Measurements from ENCODE around the gene KIF5A.

The KIF5A gene

GRCh38 chr12:57576613-57577160 lies 26.8 kb downstream of the KIF5A start:
- TF ChIP-seq CTCF (conservative IDR thresholded peaks at IDR 0.05; ENCODE audit: low read length) (no peak), EZH2phosphoT487 (IDR thresholded peaks at IDR 0.05; ENCODE audit: borderline replicate concordance) (no peak)
- Histone ChIP-seq H3K27me3 (ENCODE audit: insufficient read depth, low read length, poor library complexity, severe bottlenecking) (no peaks in the 10 kb centered on the region), H3K9ac (ENCODE audit: low read depth, low read length, poor library complexity, severe bottlenecking) (no peak overlapping the region), H3K4me2 (ENCODE audit: low read depth, low read length, poor library complexity, severe bottlenecking) (no peak overlapping the region), H3K4me1 (ENCODE audit: insufficient read depth, low read length, poor library complexity, severe bottlenecking) (peaks cover 5% of the 10 kb centered on the region), H3F3A (ENCODE audit: low read depth) (no peaks in the 10 kb centered on the region), H3K9me3 (ENCODE audit: insufficient read depth, low read depth, low read length) (no peaks in the 10 kb centered on the region), H3K36me3 (ENCODE audit: insufficient read depth, low read length) (no peaks in the 10 kb centered on the region), H2AFZ (ENCODE audit: low read length) (no peak overlapping the region), H3K4me3 (ENCODE audit: low read length, poor library complexity, severe bottlenecking) (no peak overlapping the region), H3K79me2 (ENCODE audit: insufficient read depth, low read length) (no peaks in the 10 kb centered on the region), H3K9me2 (replicated peaks; ENCODE audit: low read depth, low read length) (no peaks in the 10 kb centered on the region), H4K20me1 (ENCODE audit: insufficient read depth, low read length, poor library complexity, severe bottlenecking) (no peaks in the 10 kb centered on the region)

GRCh38 chr12:57577981-57578758 lies 28.3 kb downstream of the KIF5A start:
- Histone ChIP-seq H3K79me2 (ENCODE audit: insufficient read depth, low read length) (no peaks in the 10 kb centered on the region), H3K9me3 (ENCODE audit: insufficient read depth, low read depth, low read length) (no peaks in the 10 kb centered on the region), H3K9ac (ENCODE audit: low read depth, low read length, poor library complexity, severe bottlenecking) (no peak overlapping the region), H3K4me2 (ENCODE audit: low read depth, low read length, poor library complexity, severe bottlenecking) (no peak overlapping the region), H2AFZ (ENCODE audit: low read length) (no peak overlapping the region), H3K27me3 (ENCODE audit: insufficient read depth, low read length, poor library complexity, severe bottlenecking) (no peaks in the 10 kb centered on the region), H3K36me3 (ENCODE audit: insufficient read depth, low read length) (no peaks in the 10 kb centered on the region), H3K9me2 (replicated peaks; ENCODE audit: low read depth, low read length) (no peaks in the 10 kb centered on the region), H3F3A (ENCODE audit: low read depth) (no peaks in the 10 kb centered on the region), H3K4me1 (ENCODE audit: insufficient read depth, low read length, poor library complexity, severe bottlenecking) (peaks cover 5% of the 10 kb centered on the region), H3K4me3 (ENCODE audit: low read length, poor library complexity, severe bottlenecking) (no peak overlapping the region), H4K20me1 (ENCODE audit: insufficient read depth, low read length, poor library complexity, severe bottlenecking) (no peaks in the 10 kb centered on the region)
- TF ChIP-seq CTCF (conservative IDR thresholded peaks at IDR 0.05; ENCODE audit: low read length): no peak
- TF ChIP-seq EZH2phosphoT487 (IDR thresholded peaks at IDR 0.05; ENCODE audit: borderline replicate concordance): no peak

GRCh38 chr12:57579011-57579410 lies 29.2 kb downstream of the KIF5A start:
- Histone ChIP-seq H3K4me3 (ENCODE audit: low read length, poor library complexity, severe bottlenecking) (no peak overlapping the region), H3K4me2 (ENCODE audit: low read depth, low read length, poor library complexity, severe bottlenecking) (no peak overlapping the region), H3K4me1 (ENCODE audit: insufficient read depth, low read length, poor library complexity, severe bottlenecking) (peaks cover 10% of the 10 kb centered on the region), H3K9ac (ENCODE audit: low read depth, low read length, poor library complexity, severe bottlenecking) (no peak overlapping the region), H2AFZ (ENCODE audit: low read length) (no peak overlapping the region), H4K20me1 (ENCODE audit: insufficient read depth, low read length, poor library complexity, severe bottlenecking) (no peaks in the 10 kb centered on the region), H3K79me2 (ENCODE audit: insufficient read depth, low read length) (no peaks in the 10 kb centered on the region), H3F3A (ENCODE audit: low read depth) (no peaks in the 10 kb centered on the region), H3K27me3 (ENCODE audit: insufficient read depth, low read length, poor library complexity, severe bottlenecking) (no peaks in the 10 kb centered on the region), H3K9me3 (ENCODE audit: insufficient read depth, low read depth, low read length) (no peaks in the 10 kb centered on the region), H3K36me3 (ENCODE audit: insufficient read depth, low read length) (no peaks in the 10 kb centered on the region), H3K9me2 (replicated peaks; ENCODE audit: low read depth, low read length) (no peaks in the 10 kb centered on the region)
- TF ChIP-seq CTCF (conservative IDR thresholded peaks at IDR 0.05; ENCODE audit: low read length): no peak
- TF ChIP-seq EZH2phosphoT487 (IDR thresholded peaks at IDR 0.05; ENCODE audit: borderline replicate concordance): no peak

Data from Loucy (cell line).